CD4-positive, alpha-beta memory T cell (primary cell): ENCODE results near the gene NPBWR2. TPM values are rescaled to one million over a fixed set of nuclear protein-coding genes. Genes with fewer than 3 reads are reported as not detected.

Source experiments
- CTCF ChIA-PET: fragments of 350-600 bp; sonication (Branson Sonifier 250); formaldehyde crosslinking; loops from one replicate; lab custom pipeline; 2021; ENCODE audit warnings: inconsistent platforms; ENCODE audit not compliant: partially characterized antibody; lab: Charles Lee
- POLR2A ChIA-PET: fragments of 350-600 bp; sonication (Branson Sonifier 250); formaldehyde crosslinking; loops from one replicate; lab custom pipeline; 2021; ENCODE audit not compliant: partially characterized antibody; lab: Charles Lee
- DNase-seq, 5 donors: peaks; one replicate each; pipeline versions ENCODE4 v3.0.0 to v3.0.0-alpha.2; 2020 to 2022; ENCODE audit warnings: mixed read lengths in 1 of 5
- H3K27ac ChIP-seq: one replicate; pipeline ENCODE4 v1.7.0; 2013; ENCODE audit warnings: low read depth, low read length
- H3K27me3 ChIP-seq: 2 replicates; pipeline ENCODE4 v1.7.0; 2013; ENCODE audit warnings: mild to moderate bottlenecking, low read length, moderate library complexity; ENCODE audit not compliant: insufficient read depth
- H3K36me3 ChIP-seq: 2 replicates; pipeline ENCODE4 v1.7.0; 2013; ENCODE audit warnings: mild to moderate bottlenecking, low read length, moderate library complexity; ENCODE audit not compliant: insufficient read depth
- H3K4me1 ChIP-seq: 2 replicates; pipeline ENCODE4 v1.7.0; 2013; ENCODE audit warnings: mild to moderate bottlenecking, low read length, moderate library complexity; ENCODE audit not compliant: insufficient read depth
- H3K4me3 ChIP-seq, 2 donors: one replicate each; pipeline ENCODE4 v1.7.0; 2013; ENCODE audit warnings: low read length in 2 of 2, mild to moderate bottlenecking in 1 of 2
- H3K9me3 ChIP-seq, 2 donors: one replicate each; pipeline ENCODE4 v1.7.0; 2013; ENCODE audit warnings: low read length in 2 of 2, control low read depth in 1 of 2; ENCODE audit not compliant: control insufficient read depth in 1 of 2
- H3K27ac Mint-ChIP-seq, 7 donors: one replicate each; pipeline ENCODE4 v1.8.0; 2020 to 2021; ENCODE audit warnings: mixed read lengths in 7 of 7, mild to moderate bottlenecking in 6 of 7, inconsistent platforms in 3 of 7, moderate library complexity in 3 of 7
- H3K27me3 Mint-ChIP-seq, 2 donors: one replicate each; pipeline ENCODE4 v1.8.0; 2020 to 2021; ENCODE audit warnings: mixed read lengths in 2 of 2
- H3K36me3 Mint-ChIP-seq, 2 donors: one replicate each; pipeline ENCODE4 v1.8.0; 2020 to 2021; ENCODE audit warnings: mixed read lengths in 2 of 2, inconsistent platforms in 1 of 2, mild to moderate bottlenecking in 1 of 2
- H3K4me1 Mint-ChIP-seq, 4 donors: one replicate each; pipeline ENCODE4 v1.8.0; 2020 to 2021; ENCODE audit warnings: mixed read lengths in 4 of 4, mild to moderate bottlenecking in 1 of 4
- H3K4me3 Mint-ChIP-seq, 8 donors: one replicate each; pipeline ENCODE4 v1.8.0; 2020 to 2021; ENCODE audit warnings: mixed read lengths in 8 of 8, mild to moderate bottlenecking in 7 of 8, moderate library complexity in 6 of 8, inconsistent platforms in 3 of 8
- H3K9me3 Mint-ChIP-seq, 8 donors: one replicate each; pipeline ENCODE4 v1.8.0; 2020 to 2021; ENCODE audit warnings: mixed read lengths in 8 of 8, mild to moderate bottlenecking in 5 of 8, inconsistent platforms in 3 of 8, moderate library complexity in 1 of 8
- intact Hi-C: fragments of 100-400 bp; cut with micrococcal nuclease; formaldehyde crosslinking; loops from one replicate; pipeline ENCODE4 v1.15.1; 2023
- polyA plus RNA-seq, 2 donors: library from polyadenylated mRNA; unstranded; fragments of 300-500 nt; fragmentation: Illumina TruSeq; gene quantifications; one replicate each; pipeline ENCODE4 v1.2.3, GENCODE V29; 2021
- total RNA-seq, 2 experiments: library from RNA; stranded (reverse); gene quantifications; one replicate each; pipeline ENCODE4 v1.2.3, GENCODE V29; 2021

The NPBWR2 gene
- total and polyA plus RNA-seq, 4 experiments from 2014 or later: not detected

GRCh38 chr20:64116016-64116415, 8.7 kb upstream of the NPBWR2 start:
- Mint-ChIP-seq H3K4me3 (no peak overlapping the region), H3K27ac (peak overlapping the region in 1 of 7 donors; percentile 17), H3K9me3 (peaks cover 0 to 6% (median 0%) of the 10 kb centered on the region in 8 donors), H3K27me3 (peaks cover 0 to 2% of the 10 kb centered on the region in 2 donors), H3K36me3 (no peaks in the 10 kb centered on the region), H3K4me1 (peaks cover 3 to 10% (median 7%) of the 10 kb centered on the region in 4 donors)
- H3K4me3 ChIP-seq: no peak overlapping the region
- intact Hi-C loops: no loop called here
- CTCF ChIA-PET: interaction anchor here (1.5 kb wide), 1 partner anchor 78 kb away, joined by 3 read pairs; no protein-coding TSS in a partner anchor
- DNase-seq: no peak
- H3K27me3 ChIP-seq: peaks cover under 1% of the 10 kb centered on the region
- peaks cover 11% of the 10 kb centered on the region for H3K4me1 ChIP-seq
- no peak overlapping the region for H3K27ac ChIP-seq
- no peaks in the 10 kb centered on the region for H3K36me3 ChIP-seq
- no peaks in the 10 kb centered on the region for H3K9me3 ChIP-seq
- POLR2A ChIA-PET: no interaction called here

- CTCF ChIA-PET: interaction anchor here (1.5 kb wide), 1 partner anchor 77 kb away, joined by 3 read pairs; no protein-coding TSS in a partner anchor
- no peak for DNase-seq
- peaks cover 0 to 6% (median 0%) of the 10 kb centered on the region in 8 donors for H3K9me3 Mint-ChIP-seq
These were observed 8.0 kb upstream of the NPBWR2 start for GRCh38 chr20:64115171-64115911.

GRCh38 chr20:64114356-64114971, 7.1 kb upstream of the NPBWR2 start:
- ChIA-PET POLR2A (no interaction called here), CTCF (no interaction called here)

More at GRCh38 chr20:64115171-64115911, 8.0 kb upstream of the NPBWR2 start:
- H3K4me1 Mint-ChIP-seq: peaks cover 3 to 7% (median 5%) of the 10 kb centered on the region in 4 donors
- Histone ChIP-seq H3K4me1 (peaks cover 8% of the 10 kb centered on the region), H3K27ac (no peak overlapping the region), H3K36me3 (no peaks in the 10 kb centered on the region), H3K4me3 (no peak overlapping the region), H3K27me3 (no peaks in the 10 kb centered on the region), H3K9me3 (no peaks in the 10 kb centered on the region)
- intact Hi-C loops: no loop called here
- no peak overlapping the region for H3K4me3 Mint-ChIP-seq
- POLR2A ChIA-PET: no interaction called here
- H3K27ac Mint-ChIP-seq: no peak overlapping the region
- H3K27me3 Mint-ChIP-seq: no peaks in the 10 kb centered on the region
- no peaks in the 10 kb centered on the region for H3K36me3 Mint-ChIP-seq

GRCh38 chr20:64113796-64114355, 6.5 kb upstream of the NPBWR2 start:
- Mint-ChIP-seq H3K4me1 (no peaks in the 10 kb centered on the region), H3K36me3 (no peaks in the 10 kb centered on the region), H3K4me3 (no peak overlapping the region), H3K9me3 (no peaks in the 10 kb centered on the region), H3K27ac (no peak overlapping the region), H3K27me3 (no peaks in the 10 kb centered on the region)
- DNase-seq: no peak
- ChIA-PET CTCF (interaction anchor here (0.7 kb wide), 1 partner anchor 36 kb away, joined by 3 read pairs; no protein-coding TSS in a partner anchor), POLR2A (no interaction called here)
- no peaks in the 10 kb centered on the region for H3K9me3 ChIP-seq
- no peak overlapping the region for H3K27ac ChIP-seq
- H3K27me3 ChIP-seq: no peaks in the 10 kb centered on the region
- H3K36me3 ChIP-seq: no peaks in the 10 kb centered on the region
- intact Hi-C loops: no loop called here
- no peak overlapping the region for H3K4me3 ChIP-seq
- no peaks in the 10 kb centered on the region for H3K4me1 ChIP-seq

More at GRCh38 chr20:64114356-64114971, 7.1 kb upstream of the NPBWR2 start:
- Mint-ChIP-seq H3K36me3 (no peaks in the 10 kb centered on the region), H3K4me3 (no peak overlapping the region), H3K4me1 (no peaks in the 10 kb centered on the region), H3K27me3 (no peaks in the 10 kb centered on the region), H3K9me3 (no peaks in the 10 kb centered on the region), H3K27ac (peak overlapping the region in 1 of 7 donors; percentile 62)
- H3K36me3 ChIP-seq: no peaks in the 10 kb centered on the region
- H3K9me3 ChIP-seq: no peaks in the 10 kb centered on the region
- no peaks in the 10 kb centered on the region for H3K27me3 ChIP-seq
- H3K4me1 ChIP-seq: no peaks in the 10 kb centered on the region
- no peak overlapping the region for H3K4me3 ChIP-seq
- DNase-seq: no peak
- H3K27ac ChIP-seq: no peak overlapping the region
- intact Hi-C loops: no loop called here

GRCh38 chr20:64113444-64113775, 6.0 kb upstream of the NPBWR2 start:
- Histone ChIP-seq H3K27me3 (no peaks in the 10 kb centered on the region), H3K4me3 (no peak overlapping the region), H3K9me3 (no peaks in the 10 kb centered on the region), H3K36me3 (no peaks in the 10 kb centered on the region), H3K27ac (no peak overlapping the region), H3K4me1 (no peaks in the 10 kb centered on the region)
- ChIA-PET CTCF (interaction anchor here (0.7 kb wide), 1 partner anchor 35 kb away, joined by 3 read pairs; no protein-coding TSS in a partner anchor), POLR2A (no interaction called here)
- no peaks in the 10 kb centered on the region for H3K36me3 Mint-ChIP-seq
- H3K4me1 Mint-ChIP-seq: no peaks in the 10 kb centered on the region
- no peak overlapping the region for H3K4me3 Mint-ChIP-seq
- no peaks in the 10 kb centered on the region for H3K9me3 Mint-ChIP-seq
- no peaks in the 10 kb centered on the region for H3K27me3 Mint-ChIP-seq
- no peak for DNase-seq
- intact Hi-C loops: no loop called here
- H3K27ac Mint-ChIP-seq: no peak overlapping the region

GRCh38 chr20:64112691-64113443, 5.5 kb upstream of the NPBWR2 start:
- Mint-ChIP-seq H3K9me3 (no peaks in the 10 kb centered on the region), H3K36me3 (no peaks in the 10 kb centered on the region), H3K4me3 (no peak overlapping the region), H3K27me3 (no peaks in the 10 kb centered on the region), H3K4me1 (peaks cover 0 to 2% (median 0%) of the 10 kb centered on the region in 4 donors), H3K27ac (no peak overlapping the region)
- Histone ChIP-seq H3K27me3 (no peaks in the 10 kb centered on the region), H3K4me3 (no peak overlapping the region), H3K9me3 (no peaks in the 10 kb centered on the region), H3K27ac (no peak overlapping the region), H3K36me3 (no peaks in the 10 kb centered on the region), H3K4me1 (no peaks in the 10 kb centered on the region)
- intact Hi-C loops: no loop called here
- POLR2A ChIA-PET: no interaction called here
- no peak for DNase-seq
- CTCF ChIA-PET: interaction anchor here (0.7 kb wide), 1 partner anchor 35 kb away, joined by 3 read pairs; no protein-coding TSS in a partner anchor
